Osteocyte (in vitro differentiated cells): Measurements from ENCODE around the gene LCE1C. TPM values are rescaled to one million over a fixed set of nuclear protein-coding genes. Genes with fewer than 3 reads are reported as not detected.

Experiments
- DNase-seq: peaks from one replicate; pipeline ENCODE4 v3.0.0; 2021; ENCODE audit warnings: mixed read lengths; ENCODE audit not compliant: unreplicated experiment; ENCODE audit errors: extremely low spot score
- H3K27ac Mint-ChIP-seq: one replicate; pipeline ENCODE4 v1.8.0; 2021; ENCODE audit warnings: mild to moderate bottlenecking, mixed read lengths; ENCODE audit not compliant: unreplicated experiment
- H3K27me3 Mint-ChIP-seq: one replicate; pipeline ENCODE4 v1.8.0; 2021; ENCODE audit warnings: mixed read lengths; ENCODE audit not compliant: unreplicated experiment
- H3K36me3 Mint-ChIP-seq: one replicate; pipeline ENCODE4 v1.8.0; 2021; ENCODE audit warnings: mixed read lengths; ENCODE audit not compliant: unreplicated experiment
- H3K4me1 Mint-ChIP-seq: one replicate; pipeline ENCODE4 v1.8.0; 2021; ENCODE audit warnings: mixed read lengths; ENCODE audit not compliant: unreplicated experiment
- H3K4me3 Mint-ChIP-seq: one replicate; pipeline ENCODE4 v1.8.0; 2021; ENCODE audit warnings: mild to moderate bottlenecking, moderate library complexity, mixed read lengths; ENCODE audit not compliant: unreplicated experiment
- H3K9me3 Mint-ChIP-seq: one replicate; pipeline ENCODE4 v1.8.0; 2021; ENCODE audit warnings: mixed read lengths; ENCODE audit not compliant: unreplicated experiment
- CTCF ChIP-seq: fragments of 200-600 bp; sonication (generic); IDR thresholded peaks from 2 replicates; pipeline ENCODE4 v1.5.0; 2021; ENCODE audit warnings: antibody characterized with exemption, mild to moderate bottlenecking, moderate library complexity
- total RNA-seq: library from RNA; stranded (reverse); gene quantifications from 2 replicates; pipeline ENCODE4 v1.2.1, GENCODE V29; 2021

Gene LCE1C
- total RNA-seq, 1 donor from 2014 or later, result not detected

GRCh38 chr1:152756872-152757271, 49.6 kb downstream of the LCE1C start:
- Mint-ChIP-seq H3K4me1 (no peaks in the 10 kb centered on the region), H3K4me3 (no peak overlapping the region), H3K27ac (no peak overlapping the region), H3K9me3 (peaks cover 32% of the 10 kb centered on the region), H3K36me3 (no peaks in the 10 kb centered on the region), H3K27me3 (no peaks in the 10 kb centered on the region)
- no peak for TF ChIP-seq CTCF
- DNase-seq, result no peak

Other genes with a start within 250 kb of the LCE1C start
- not detected in 2 replicates for gene LCE3E, start 239.9 kb downstream of the LCE1C start, total RNA-seq
- not detected in 2 replicates for gene LCE3D, start 226.1 kb downstream of the LCE1C start, total RNA-seq
- gene LCE3C, start 206.4 kb downstream of the LCE1C start, total RNA-seq, result not detected in 2 replicates
- gene LCE3B, start 192.8 kb downstream of the LCE1C start, total RNA-seq, result not detected in 2 replicates
- not detected in 2 replicates for gene LCE3A, start 183.5 kb downstream of the LCE1C start, total RNA-seq
- gene LCE2D, start 143.3 kb downstream of the LCE1C start, total RNA-seq, result not detected in 2 replicates
- not detected in 2 replicates for gene LCE2C, start 131.4 kb downstream of the LCE1C start, total RNA-seq
- not detected in 2 replicates for gene LCE2B, start 120.5 kb downstream of the LCE1C start, total RNA-seq
- gene LCE2A, start 108.3 kb downstream of the LCE1C start, total RNA-seq, result not detected in 2 replicates
- gene LCE4A, start 98.5 kb downstream of the LCE1C start, total RNA-seq, result not detected in 2 replicates
- gene KPRP, start 48.6 kb downstream of the LCE1C start, total RNA-seq, result not detected in 2 replicates
- gene LCE1F, start 31.5 kb downstream of the LCE1C start, total RNA-seq, result not detected in 2 replicates
- not detected in 2 replicates for gene LCE1E, start 20.4 kb downstream of the LCE1C start, total RNA-seq
- not detected in 2 replicates for gene LCE1D, start 9.9 kb downstream of the LCE1C start, total RNA-seq
- not detected in 2 replicates for gene LCE1B, start 5.3 kb upstream of the LCE1C start, total RNA-seq
- gene LCE1A, start 20.8 kb upstream of the LCE1C start, total RNA-seq, result not detected in 2 replicates
- not detected in 2 replicates for gene LCE6A, start 36.2 kb upstream of the LCE1C start, total RNA-seq
- not detected in 2 replicates for gene LCE7A, start 53.3 kb upstream of the LCE1C start, total RNA-seq
- gene SMCP, start 71.7 kb upstream of the LCE1C start, total RNA-seq, result not detected in 2 replicates
- gene IVL, start 101.9 kb upstream of the LCE1C start, total RNA-seq, result not detected in 2 replicates
- not detected in 2 replicates for gene SPRR5, start 140.6 kb upstream of the LCE1C start, total RNA-seq
- gene SPRR4, start 164.0 kb upstream of the LCE1C start, total RNA-seq, result not detected in 2 replicates
- gene SPRR1A, start 177.4 kb upstream of the LCE1C start, total RNA-seq, result not detected in 2 replicates
- not detected in 2 replicates for gene SPRR3, start 195.1 kb upstream of the LCE1C start, total RNA-seq
- gene SPRR1B, start 224.6 kb upstream of the LCE1C start, total RNA-seq, result not detected in 2 replicates
- gene SPRR2D, start 234.5 kb upstream of the LCE1C start, total RNA-seq, result not detected in 2 replicates